ENCODE results near the gene DNAI4.
A peak's percentile ranks its signal among the peaks of the same experiment; 100 is the strongest.
"Not testable (repeated sequence)": the region's sequence is repeated elsewhere in the genome, so short reads cannot be mapped to it uniquely, and the experiment has no call there.

Gene DNAI4, protein sequence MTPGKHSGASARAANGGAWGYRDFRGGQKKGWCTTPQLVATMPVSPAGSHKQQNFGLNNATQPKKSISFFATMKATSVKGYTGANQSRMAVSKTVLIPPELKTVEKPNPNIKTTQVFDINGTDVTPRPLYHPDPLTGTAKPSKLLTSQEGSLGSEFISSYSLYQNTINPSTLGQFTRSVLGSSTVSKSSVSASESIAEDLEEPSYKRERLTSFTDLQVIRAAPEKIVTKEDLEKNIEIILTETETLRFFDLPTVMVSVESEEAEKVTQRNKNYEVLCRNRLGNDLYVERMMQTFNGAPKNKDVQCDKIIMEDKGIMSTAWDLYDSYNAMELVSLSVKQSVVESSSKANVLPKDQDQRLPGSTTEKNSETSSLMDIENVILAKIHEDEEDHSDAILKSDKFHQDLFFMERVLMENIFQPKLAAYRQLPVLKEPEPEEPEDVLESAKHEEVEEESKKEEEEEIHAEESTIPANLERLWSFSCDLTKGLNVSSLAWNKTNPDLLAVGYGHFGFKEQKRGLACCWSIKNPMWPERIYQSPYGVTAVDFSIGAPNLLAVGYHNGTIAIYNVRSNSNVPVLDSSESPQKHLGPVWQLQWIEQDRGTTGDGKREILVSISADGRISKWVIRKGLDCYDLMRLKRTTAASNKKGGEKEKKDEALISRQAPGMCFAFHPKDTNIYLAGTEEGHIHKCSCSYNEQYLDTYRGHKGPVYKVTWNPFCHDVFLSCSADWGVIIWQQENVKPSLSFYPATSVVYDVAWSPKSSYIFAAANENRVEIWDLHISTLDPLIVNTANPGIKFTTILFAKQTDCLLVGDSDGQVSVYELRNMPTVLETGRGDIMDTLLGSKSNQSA

DNA sequence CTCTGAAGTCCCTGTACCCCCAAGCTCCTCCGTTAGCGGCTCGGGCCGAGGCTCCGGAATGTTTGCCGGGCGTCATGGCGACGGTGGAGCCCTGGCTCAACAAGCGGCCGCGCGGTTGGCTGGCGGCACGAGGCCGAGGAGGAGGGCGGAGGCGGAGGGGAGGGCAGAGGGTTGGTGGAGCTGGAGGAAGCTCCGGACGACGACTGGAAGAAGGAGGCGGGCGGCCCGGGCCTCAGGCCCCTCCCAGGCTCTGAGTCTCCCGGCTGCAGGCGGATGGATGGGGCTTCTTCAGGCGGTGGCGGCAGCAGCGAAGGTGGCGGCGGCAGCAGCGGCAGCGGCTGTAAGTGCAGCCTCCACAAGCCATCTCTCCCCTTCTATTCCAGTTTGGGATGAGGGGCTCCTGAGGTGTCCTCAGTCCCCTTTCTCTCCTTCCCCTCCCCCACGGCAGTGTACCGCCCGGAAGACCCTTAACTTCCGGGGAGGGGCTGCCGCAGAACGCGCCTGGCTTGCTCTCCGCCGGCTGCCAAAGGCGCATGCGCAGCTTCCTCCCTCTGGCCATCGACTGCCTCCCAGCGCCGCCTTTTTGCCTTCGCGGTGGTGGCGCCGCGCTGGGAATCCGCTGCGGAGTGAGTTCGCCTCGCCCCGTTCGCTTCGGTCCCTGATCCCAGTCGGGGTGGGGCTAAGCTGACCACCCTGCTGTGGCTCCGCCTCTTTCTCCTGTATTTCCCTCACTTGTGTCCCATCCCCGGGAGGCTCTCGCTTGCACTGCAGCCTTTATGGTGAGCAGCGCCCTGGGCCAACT lies at the start of gene DNAI4, which contains the start of gene MIER1:
Gene DNAI4 (minus strand): TSS at position 101 of the 802 bp plus-strand sequence. CDS start 25 bp downstream, at position 76.
Gene MIER1 (plus strand): TSS at position 235 of the 802 bp plus-strand sequence. CDS start 39 bp downstream, at position 274.
- DNase-seq: peak; percentile 98

GRCh38 chr1:66968574-66968973 lies 43.9 kb upstream of the DNAI4 start:
- no peak for DNase-seq

DNA sequence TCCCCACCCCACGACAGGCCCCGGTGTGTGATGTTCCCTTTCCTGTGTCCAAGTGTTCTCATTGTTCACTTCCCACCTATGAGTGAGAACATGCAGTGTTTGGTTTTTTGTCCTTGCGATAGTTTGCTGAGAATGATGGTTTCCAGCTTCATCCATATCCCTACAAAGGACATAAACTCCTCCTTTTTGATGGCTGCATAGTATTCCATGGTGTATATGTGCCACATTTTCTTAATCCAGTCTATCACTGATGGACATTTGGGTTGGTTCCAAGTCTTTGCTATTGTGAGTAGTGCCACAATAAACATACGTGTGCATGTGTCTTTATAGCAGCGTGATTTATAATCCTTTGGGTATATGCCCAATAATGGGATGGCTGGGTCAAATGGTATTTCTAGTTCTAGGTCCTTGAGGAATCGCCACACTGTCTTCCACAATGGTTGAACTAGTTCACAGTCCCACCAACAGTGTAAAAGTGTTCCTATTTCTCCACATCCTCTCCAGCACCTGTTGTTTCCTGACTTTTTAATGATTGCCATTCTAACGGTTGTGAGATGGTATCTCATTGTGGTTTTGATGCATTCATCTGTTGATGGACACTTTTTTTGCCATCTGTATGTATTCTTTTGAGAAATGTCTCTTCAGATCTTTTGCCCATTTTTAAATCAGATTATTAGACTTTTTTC lies 41.7 kb upstream of the DNAI4 start:
- not testable (repeated sequence) for DNase-seq

DNA sequence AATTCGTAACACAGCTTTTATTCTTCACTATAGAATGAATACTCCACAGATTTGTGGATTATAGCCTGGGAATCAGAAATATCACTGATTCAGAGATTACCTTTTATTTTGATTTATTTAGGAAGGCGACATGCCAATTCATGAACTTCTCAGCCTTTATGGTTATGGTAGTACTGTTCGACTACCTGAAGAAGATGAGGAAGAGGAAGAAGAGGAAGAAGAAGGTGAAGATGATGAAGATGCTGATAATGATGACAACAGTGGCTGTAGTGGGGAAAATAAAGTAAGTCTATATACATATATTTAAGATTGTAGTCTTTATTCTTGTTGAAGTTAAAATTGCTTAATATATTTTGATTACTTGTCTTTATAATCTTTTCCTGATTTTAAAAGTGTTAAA lies 33.3 kb upstream of the DNAI4 start:
- DNase-seq: no peak

DNA sequence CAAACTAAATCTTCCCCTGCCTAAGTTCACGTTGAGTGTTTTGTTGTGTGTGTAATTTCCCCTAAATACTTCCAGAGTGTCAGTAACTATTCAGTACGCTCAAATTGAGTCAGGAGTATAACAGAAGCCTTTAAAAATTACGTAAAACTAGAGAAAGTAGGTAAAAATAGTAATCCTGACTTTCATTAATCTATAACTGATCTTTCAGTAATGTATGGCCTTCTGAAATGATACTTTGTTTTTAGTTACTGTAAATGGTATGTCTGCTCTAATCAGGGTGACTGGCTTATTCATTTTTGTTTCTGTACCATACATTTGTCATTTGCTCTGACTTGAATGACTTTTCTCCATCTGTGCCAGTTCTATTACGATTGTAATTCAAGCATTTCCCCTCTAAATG lies 29.6 kb upstream of the DNAI4 start:
- no peak for DNase-seq

- no peak for DNase-seq
Observed at GRCh38 chr1:66951513-66951912, 26.9 kb upstream of the DNAI4 start.

GRCh38 chr1:66947267-66947666 lies 22.6 kb upstream of the DNAI4 start:
- no peak for DNase-seq

DNA sequence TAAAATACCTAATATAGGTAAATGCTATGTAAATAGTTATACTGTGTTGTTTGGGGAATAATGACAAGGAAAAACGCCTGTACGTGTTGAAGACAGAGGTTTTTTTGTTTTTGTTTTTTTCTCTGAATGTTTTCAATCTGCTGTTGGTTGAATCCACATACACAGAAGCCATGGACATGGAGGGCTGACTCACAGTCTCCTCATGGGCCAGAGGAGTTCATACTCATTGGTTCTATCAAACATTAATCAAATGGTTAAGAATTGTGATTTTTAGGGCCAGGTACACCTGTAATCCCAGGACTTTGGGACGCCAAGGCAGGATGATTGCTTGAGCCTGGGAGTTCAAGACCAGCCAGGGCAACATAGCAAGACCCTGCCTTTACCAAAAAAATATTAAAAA lies 20.7 kb upstream of the DNAI4 start:
- DNase-seq: no peak

- DNase-seq: no peak
Observed at GRCh38 chr1:66944330-66945274, 19.9 kb upstream of the DNAI4 start.

GRCh38 chr1:66943361-66943969 lies 18.8 kb upstream of the DNAI4 start:
- DNase-seq: no peak

GRCh38 chr1:66940981-66941380 lies 16.3 kb upstream of the DNAI4 start:
- no peak for DNase-seq

DNA sequence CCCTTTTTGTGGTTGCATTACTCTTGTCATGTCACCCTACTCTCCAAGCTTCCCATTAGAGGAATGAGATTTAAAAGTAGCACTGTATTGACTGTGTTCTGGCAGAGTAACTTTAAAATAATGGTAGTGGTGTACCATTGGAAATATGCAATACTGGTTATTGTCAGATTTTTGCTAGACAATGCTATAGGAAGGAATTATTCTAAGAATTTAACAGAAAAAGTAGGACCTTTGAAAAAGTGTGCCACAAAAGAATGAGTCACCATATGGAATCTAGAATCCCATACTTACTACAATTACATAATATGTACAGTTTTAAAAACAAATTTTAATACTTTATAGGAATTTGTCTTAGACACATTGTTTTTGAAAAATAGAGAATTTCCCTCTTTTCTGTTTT lies 14.0 kb upstream of the DNAI4 start:
- DNase-seq: no peak

DNA sequence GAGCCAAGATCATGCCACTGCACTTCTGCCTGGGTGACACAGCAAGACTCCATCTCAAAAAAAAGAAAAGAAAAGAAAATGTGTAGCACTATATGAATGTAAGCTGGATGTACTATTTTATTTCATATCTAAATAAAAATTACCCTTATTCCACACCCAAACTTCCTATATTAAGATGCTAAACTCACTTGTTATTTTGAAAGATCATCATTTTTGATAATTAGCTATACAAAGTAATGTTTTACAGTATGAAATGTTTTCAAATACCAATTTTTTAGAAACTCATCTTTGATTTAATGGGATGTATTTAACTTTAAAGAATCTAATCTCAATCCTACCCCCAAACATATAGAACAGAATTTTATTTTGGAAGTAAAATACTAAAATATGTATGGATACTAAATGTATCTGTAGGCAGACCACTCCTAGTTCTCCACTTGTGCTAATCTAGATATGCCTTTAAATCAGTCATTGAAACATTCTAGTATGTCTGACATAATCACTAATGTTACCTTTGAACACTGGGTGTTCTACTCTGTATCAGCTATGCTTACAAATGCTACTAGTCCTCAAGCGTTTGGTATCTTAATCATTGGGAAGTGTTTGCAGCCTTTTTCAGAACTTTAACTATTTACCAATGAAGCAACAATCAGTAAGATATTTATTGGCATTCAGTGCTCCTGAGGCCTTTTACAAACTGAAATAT lies 13.0 kb upstream of the DNAI4 start:
- no peak for DNase-seq

DNA sequence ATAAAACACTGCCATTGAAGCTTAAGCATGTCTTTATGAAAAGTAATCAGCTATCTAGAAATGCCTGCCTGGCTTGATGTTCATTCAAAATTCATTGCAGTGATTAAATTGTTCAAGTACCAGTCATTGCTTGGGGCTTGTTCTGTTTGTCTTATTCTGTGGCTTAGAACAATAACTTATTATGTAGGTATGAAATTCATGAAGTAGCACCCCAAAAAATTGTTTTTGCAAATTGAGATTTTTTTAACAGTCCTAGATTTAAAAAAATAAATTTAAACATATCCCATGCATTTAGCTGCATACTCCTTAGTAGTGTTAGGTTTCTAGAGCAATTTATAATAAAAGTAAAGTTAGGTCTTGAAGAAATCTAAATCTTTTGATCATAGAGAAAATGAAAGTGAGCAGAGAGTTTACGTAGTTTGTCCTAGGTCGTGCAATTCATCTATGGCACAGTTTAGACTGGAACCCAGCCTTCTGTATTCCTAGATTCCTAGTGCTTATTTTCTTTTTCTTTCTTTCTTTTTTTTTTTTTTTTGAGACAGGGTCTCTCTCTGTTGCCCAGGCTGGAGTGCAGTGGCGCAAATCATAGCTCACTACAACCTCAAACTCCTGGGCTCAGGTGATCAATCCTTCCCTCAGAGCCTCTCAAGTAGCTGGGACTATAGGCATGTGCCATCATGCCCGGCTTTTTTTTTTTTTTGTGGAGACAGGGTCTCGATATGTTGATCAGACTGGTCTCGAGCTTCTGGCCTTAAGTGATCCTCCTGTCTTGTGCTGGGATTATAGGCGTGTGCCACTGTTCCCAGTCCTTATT lies 9.4 kb upstream of the DNAI4 start:
- DNase-seq: no peak

DNA sequence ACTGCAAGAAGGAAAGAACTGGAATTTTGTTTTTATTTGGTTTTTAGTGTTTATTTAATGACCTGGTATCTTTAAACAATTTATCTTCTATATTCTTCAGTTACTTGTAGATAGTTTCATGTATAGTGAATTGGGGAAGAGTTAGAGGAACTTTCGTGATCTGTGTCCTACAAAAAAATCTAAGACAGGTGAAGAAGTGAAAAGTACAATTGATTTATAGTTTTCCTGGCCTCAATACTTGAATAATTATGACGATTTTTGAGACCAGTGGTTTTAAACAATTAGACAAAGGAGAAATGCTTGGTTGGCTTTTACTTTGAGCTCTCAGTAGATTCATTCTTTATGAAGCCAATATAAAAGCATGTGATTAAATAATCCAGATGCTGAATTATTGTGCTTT lies 7.6 kb upstream of the DNAI4 start:
- DNase-seq: no peak

GRCh38 chr1:66931590-66931989 lies 6.9 kb upstream of the DNAI4 start:
- DNase-seq: no peak

- DNase-seq: no peak
Observed at GRCh38 chr1:66930823-66931174, 6.1 kb upstream of the DNAI4 start.

GRCh38 chr1:66929999-66930822 lies 5.6 kb upstream of the DNAI4 start:
- peak; percentile 94 for DNase-seq

GRCh38 chr1:66929691-66929998 lies 5.0 kb upstream of the DNAI4 start:
- DNase-seq: no peak
